Measurements from ENCODE around the gene NF1.

DNA sequence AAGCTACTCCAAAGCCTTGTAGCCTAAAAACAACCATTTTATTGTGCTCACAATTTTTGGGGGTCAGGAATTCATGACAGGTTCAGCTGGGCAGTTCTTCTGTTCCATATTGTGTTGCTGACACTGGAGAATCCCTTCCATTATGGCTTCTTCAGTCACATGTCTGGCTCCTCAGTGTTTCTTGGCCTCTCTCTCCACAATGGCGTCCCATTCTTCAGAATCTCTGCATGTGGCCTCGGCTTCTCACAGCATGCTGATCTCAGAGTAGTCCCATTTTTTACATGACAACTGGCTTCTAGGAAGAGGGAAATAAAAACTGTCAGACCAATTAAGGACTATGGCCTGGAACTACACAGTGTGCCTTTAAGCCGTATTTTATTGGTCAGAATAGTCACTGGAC is 49.7 kb downstream of the NF1 start:
- TF ChIP-seq, protein P1, sequence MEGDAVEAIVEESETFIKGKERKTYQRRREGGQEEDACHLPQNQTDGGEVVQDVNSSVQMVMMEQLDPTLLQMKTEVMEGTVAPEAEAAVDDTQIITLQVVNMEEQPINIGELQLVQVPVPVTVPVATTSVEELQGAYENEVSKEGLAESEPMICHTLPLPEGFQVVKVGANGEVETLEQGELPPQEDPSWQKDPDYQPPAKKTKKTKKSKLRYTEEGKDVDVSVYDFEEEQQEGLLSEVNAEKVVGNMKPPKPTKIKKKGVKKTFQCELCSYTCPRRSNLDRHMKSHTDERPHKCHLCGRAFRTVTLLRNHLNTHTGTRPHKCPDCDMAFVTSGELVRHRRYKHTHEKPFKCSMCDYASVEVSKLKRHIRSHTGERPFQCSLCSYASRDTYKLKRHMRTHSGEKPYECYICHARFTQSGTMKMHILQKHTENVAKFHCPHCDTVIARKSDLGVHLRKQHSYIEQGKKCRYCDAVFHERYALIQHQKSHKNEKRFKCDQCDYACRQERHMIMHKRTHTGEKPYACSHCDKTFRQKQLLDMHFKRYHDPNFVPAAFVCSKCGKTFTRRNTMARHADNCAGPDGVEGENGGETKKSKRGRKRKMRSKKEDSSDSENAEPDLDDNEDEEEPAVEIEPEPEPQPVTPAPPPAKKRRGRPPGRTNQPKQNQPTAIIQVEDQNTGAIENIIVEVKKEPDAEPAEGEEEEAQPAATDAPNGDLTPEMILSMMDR (conservative IDR thresholded peaks at IDR 0.05; ENCODE audit: low read depth, low read length): no peak
- no peak for TF ChIP-seq EZH2 (IDR thresholded peaks at IDR 0.05; ENCODE audit: low read length, unreplicated experiment)

Data from PC-3 (cell line).